GM12874 (cell line): ENCODE measurements around the gene NFIA.

Experiments used
- CTCF ChIP-seq: IDR thresholded peaks from 2 replicates; pipeline ENCODE4 v1.5.1; 2011; ENCODE audit warnings: low read depth, mild to moderate bottlenecking, control low read depth, low read length, moderate library complexity; ENCODE audit not compliant: insufficient read depth

NFIA gene

DNA sequence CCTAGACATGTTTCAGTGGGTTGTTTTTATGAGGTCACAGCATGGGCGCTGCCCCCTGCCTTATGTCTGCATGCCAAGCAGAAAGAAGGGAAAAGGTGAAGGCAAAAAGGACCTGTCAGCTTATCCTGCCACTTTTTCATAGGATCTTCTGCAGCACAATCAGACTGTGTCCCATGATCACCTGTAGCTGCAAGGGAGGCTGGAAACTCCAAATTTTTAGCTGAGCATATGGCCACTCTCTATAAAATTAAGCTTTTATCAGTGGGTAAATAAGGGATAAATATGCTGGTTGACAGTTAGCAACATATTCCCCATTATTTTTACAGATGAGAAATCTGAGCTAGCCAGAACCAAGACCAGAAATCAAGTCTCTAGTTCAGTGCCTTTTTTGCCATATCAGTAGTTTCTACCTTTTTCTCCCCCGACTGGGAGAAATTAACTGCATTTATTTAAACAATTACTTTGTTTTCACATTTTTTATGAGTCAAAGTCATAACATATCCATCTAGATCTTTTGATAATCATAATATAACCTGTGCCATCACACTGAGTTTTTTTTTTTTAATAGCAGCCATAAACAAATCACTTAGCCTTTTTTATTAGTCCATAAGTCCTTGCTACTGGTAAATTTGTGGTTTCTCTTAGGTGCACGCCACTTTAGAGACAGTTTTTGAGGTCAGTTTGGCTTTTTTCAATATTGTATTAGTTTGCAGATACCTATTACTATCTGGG, 307.0 kb downstream of the NFIA start:
- TF ChIP-seq CTCF, result no peak

DNA sequence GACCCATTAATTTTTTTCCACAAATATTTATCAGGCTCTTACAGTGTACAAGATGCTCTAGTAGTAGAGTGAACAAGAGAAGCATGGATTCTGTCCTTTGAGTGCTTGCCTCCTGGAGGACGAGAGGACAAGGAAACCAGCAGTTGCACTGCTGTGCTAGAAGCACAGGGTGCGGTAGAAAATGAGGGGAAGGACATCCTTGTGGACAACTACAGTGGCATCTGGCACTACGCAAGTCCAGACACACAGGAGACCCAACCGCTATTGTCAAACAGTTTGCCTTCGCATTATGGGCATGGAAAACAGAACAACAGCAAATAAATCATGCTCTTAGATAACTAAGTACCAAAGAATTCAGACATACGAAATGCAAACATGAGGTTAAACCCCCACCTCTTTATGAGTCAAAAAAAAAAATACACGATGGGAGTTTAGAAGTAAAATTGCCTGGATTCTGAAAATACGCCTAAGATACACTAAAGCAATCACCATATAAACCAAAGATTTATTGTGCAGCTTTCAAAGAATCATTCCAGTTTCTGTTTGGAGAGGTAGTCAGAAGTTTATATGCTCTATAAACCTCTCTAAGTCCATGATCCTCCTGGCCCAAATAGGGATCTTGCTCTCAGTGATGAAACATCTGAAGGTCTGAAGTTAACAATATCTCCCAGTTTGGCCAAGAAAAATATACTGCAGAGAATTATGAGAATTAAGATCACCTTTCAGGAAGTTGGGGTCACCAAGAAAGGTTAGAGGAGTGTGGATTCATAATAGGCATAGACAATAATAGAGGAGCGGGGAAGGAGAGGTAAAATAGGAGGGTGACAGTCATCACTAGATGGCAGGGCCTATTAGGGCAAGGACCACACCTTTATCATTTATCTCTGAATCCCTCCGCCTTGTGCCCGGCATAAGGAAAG, 307.8 kb downstream of the NFIA start:
- TF ChIP-seq CTCF, result no peak

DNA sequence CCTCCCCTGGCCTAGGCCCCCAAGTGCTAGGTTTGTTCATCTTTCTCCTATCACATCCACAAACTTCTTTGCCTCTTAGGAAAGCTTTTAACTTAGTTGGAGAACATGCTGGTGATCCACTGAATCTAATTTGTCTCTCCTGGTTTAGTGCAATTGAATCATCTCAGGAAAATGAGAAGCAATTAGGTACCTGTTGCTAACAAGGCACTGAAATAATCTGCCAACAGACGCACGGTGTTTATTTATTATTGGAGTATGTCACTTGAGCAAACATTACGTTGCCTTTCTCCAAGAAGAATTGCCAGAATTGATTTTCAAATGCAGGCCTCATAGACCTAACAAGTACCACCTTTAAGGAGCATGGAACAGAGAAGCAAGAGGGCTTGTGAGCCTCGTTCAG, 309.4 kb downstream of the NFIA start:
- TF ChIP-seq CTCF, result no peak

GRCh38 chr1:61392409-61393242, 310.3 kb downstream of the NFIA start:
- no peak for TF ChIP-seq CTCF

DNA sequence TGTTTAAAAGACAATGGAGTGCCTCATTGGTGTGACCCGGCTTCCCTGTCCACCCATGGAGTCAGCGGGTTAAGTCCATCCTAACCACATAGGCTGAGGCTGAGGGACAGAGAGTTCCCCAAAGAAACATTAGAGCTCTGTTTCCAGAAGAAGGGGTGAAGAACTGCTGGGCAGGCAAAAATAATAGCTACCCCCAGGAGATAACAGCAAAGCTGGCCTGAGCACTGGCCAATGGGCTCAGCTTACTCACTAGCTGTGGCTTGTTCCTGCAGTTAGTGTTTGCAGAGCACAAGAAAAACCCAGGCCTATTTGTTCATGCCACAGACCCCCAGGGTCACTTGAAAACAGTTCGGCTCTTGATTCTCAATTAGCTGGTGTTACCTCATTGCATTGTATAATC, 311.2 kb downstream of the NFIA start:
- TF ChIP-seq CTCF, result no peak

GRCh38 chr1:61395146-61395800, 312.9 kb downstream of the NFIA start:
- TF ChIP-seq CTCF, result no peak
